ENCODE data around the gene PRDX3. TPM values are rescaled to one million over a fixed set of nuclear protein-coding genes. Genes with fewer than 3 reads are reported as not detected.

PRDX3 gene
- total RNA-seq, 1 experiment from 2014 or later = 94.4 TPM

GRCh38 chr10:119209035-119209735 is 30.6 kb upstream of the PRDX3 start:
- POLR2A ChIA-PET = interaction anchor here (0.7 to 1.3 kb wide), 4 partner anchors 15 to 130 kb away, joined by 3 to 4 read pairs (median 3); no protein-coding TSS in a partner anchor
- Mint-ChIP-seq H3K36me3 (ENCODE audit: insufficient read depth, unreplicated experiment) (peaks cover 5% of the 10 kb centered on the region), H3K27me3 (ENCODE audit: insufficient read depth, unreplicated experiment) (no peaks in the 10 kb centered on the region), H3K4me3 (ENCODE audit: unreplicated experiment) (no peak overlapping the region), H3K27ac (ENCODE audit: low read depth, unreplicated experiment) (no peak overlapping the region), H3K4me1 (ENCODE audit: insufficient read depth, unreplicated experiment) (peaks cover 11% of the 10 kb centered on the region), H3K9me3 (ENCODE audit: unreplicated experiment) (no peaks in the 10 kb centered on the region)
- peak; percentile 63 for TF ChIP-seq CTCF (IDR thresholded peaks at IDR 0.05; ENCODE audit: unreplicated experiment)
- CTCF ChIA-PET = interaction anchor here (0.6 to 1.8 kb wide), 19 partner anchors 10 to 1736 kb away, joined by 3 to 8 read pairs (median 3); no protein-coding TSS in a partner anchor
- intact Hi-C loops (cut with micrococcal nuclease) = loop anchor here (2.0 to 10.0 kb wide), 4 partner anchors 43 to 386 kb away; partner anchors contain the start of genes RGS10 and TIAL1
- DNase-seq (ENCODE audit: unreplicated experiment) = peak; percentile 54
- BruUV-seq (replicated peaks) = no TSS peak

GRCh38 chr10:119208553-119208940 is 29.9 kb upstream of the PRDX3 start:
- peaks cover 11% of the 10 kb centered on the region for H3K4me1 Mint-ChIP-seq (ENCODE audit: insufficient read depth, unreplicated experiment)
- H3K27me3 Mint-ChIP-seq (ENCODE audit: insufficient read depth, unreplicated experiment) = no peaks in the 10 kb centered on the region
- no peak for TF ChIP-seq CTCF (IDR thresholded peaks at IDR 0.05; ENCODE audit: unreplicated experiment)
- intact Hi-C loops (cut with micrococcal nuclease) = loop anchor here (2.0 to 10.0 kb wide), 4 partner anchors 44 to 386 kb away; partner anchors contain the start of genes RGS10 and TIAL1
- BruUV-seq (replicated peaks) = no TSS peak
- H3K4me3 Mint-ChIP-seq (ENCODE audit: unreplicated experiment) = peak overlapping the region; percentile 72
- no peak for DNase-seq (ENCODE audit: unreplicated experiment)
- CTCF ChIA-PET = interaction anchor here (0.6 to 1.8 kb wide), 15 partner anchors 9 to 1736 kb away, joined by 3 to 8 read pairs (median 3); no protein-coding TSS in a partner anchor
- POLR2A ChIA-PET = interaction anchor here (0.6 to 0.7 kb wide), 2 partner anchors 14 to 663 kb away, joined by 3 read pairs; no protein-coding TSS in a partner anchor
- no peak overlapping the region for H3K27ac Mint-ChIP-seq (ENCODE audit: low read depth, unreplicated experiment)
- peaks cover 5% of the 10 kb centered on the region for H3K36me3 Mint-ChIP-seq (ENCODE audit: insufficient read depth, unreplicated experiment)
- no peaks in the 10 kb centered on the region for H3K9me3 Mint-ChIP-seq (ENCODE audit: unreplicated experiment)

GRCh38 chr10:119207713-119208552 is 29.3 kb upstream of the PRDX3 start:
- H3K4me1 Mint-ChIP-seq (ENCODE audit: insufficient read depth, unreplicated experiment) = peaks cover 11% of the 10 kb centered on the region
- peak overlapping the region; percentile 72 for H3K4me3 Mint-ChIP-seq (ENCODE audit: unreplicated experiment)
- ChIA-PET POLR2A (interaction anchor here (0.6 to 2.3 kb wide), 11 partner anchors 18 to 664 kb away, joined by 3 to 14 read pairs (median 5); no protein-coding TSS in a partner anchor), CTCF (interaction anchor here (0.6 to 1.9 kb wide), 13 partner anchors 8 to 386 kb away, joined by 3 to 13 read pairs (median 3); no protein-coding TSS in a partner anchor)
- H3K27me3 Mint-ChIP-seq (ENCODE audit: insufficient read depth, unreplicated experiment) = no peaks in the 10 kb centered on the region
- BruUV-seq (replicated peaks) = no TSS peak
- DNase-seq (ENCODE audit: unreplicated experiment) = peak; percentile 39
- intact Hi-C loops (cut with micrococcal nuclease) = loop anchor here (2.0 to 10.0 kb wide), 5 partner anchors 44 to 387 kb away; partner anchors contain the start of genes RGS10 and TIAL1
- TF ChIP-seq CTCF (IDR thresholded peaks at IDR 0.05; ENCODE audit: unreplicated experiment) = no peak
- H3K36me3 Mint-ChIP-seq (ENCODE audit: insufficient read depth, unreplicated experiment) = peaks cover 5% of the 10 kb centered on the region
- H3K27ac Mint-ChIP-seq (ENCODE audit: low read depth, unreplicated experiment) = no peak overlapping the region
- no peaks in the 10 kb centered on the region for H3K9me3 Mint-ChIP-seq (ENCODE audit: unreplicated experiment)
